ENCODE data around the gene PKLR. TPM values are rescaled to one million over a fixed set of nuclear protein-coding genes. Genes with fewer than 3 reads are reported as not detected.
A peak's percentile ranks its signal among the peaks of the same experiment; 100 is the strongest.

Gene PKLR
- total and polyA plus RNA-seq, 2 of the 8 experiments (the other 6 are each of a cell fraction or from before 2014, with no cell fraction given): 2.3 to 7.5 TPM

DNA sequence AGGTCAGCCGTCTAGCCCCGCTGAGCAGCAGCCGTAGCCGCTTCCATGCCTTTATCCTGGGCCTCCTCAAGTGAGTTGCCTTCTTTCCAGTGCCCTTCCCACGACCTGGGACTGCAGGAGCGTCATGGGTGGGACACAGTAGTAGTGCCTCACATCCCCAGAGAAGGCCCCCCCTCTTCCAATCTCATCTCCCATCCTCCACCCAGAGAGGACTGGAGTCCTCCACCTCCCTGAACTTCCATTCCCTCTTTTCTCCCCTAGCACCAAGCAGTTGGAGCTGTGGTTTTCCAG lies 24.3 kb upstream of the PKLR start:
- Histone ChIP-seq H4K91ac (replicated peaks; ENCODE audit: insufficient read length, low read length) (peak overlapping the region; percentile 30), H3K27me3 (replicated peaks in 1 of 4; ENCODE audit: control insufficient read depth in 3 of 4, extremely low read depth in 1 of 4, insufficient read depth in 3 of 4, low read length in 3 of 4) (peaks cover 0 to 5% (median 3%) of the 10 kb centered on the region in 4 experiments; a peak in 4 of 7 replicates), H4K20me1 (replicated peaks in 1 of 2; ENCODE audit: control insufficient read depth in 1 of 2, insufficient read depth in 2 of 2, low read length in 2 of 2) (peaks cover 7 to 8% of the 10 kb centered on the region in 2 experiments), H3K27ac (ENCODE audit: low read depth, low read length) (no peak overlapping the region), H3K4ac (replicated peaks; ENCODE audit: insufficient read length, low read depth, low read length) (no peak overlapping the region), H3K9me3 (ENCODE audit: insufficient read depth in 2 of 2, low read depth in 1 of 2, low read length in 1 of 2) (no peaks in the 10 kb centered on the region), H3K36me3 (ENCODE audit: control insufficient read depth in 2 of 4, insufficient read depth in 4 of 4, low read length in 3 of 4) (peaks cover 0 to 24% (median 3%) of the 10 kb centered on the region in 4 experiments; a peak in 7 of 8 replicates), H3K56ac (replicated peaks; ENCODE audit: insufficient read length, low read depth, low read length) (no peak overlapping the region), H3K79me1 (ENCODE audit: low read depth, low read length) (peaks cover 4% of the 10 kb centered on the region), H3K4me2 (ENCODE audit: insufficient read depth in 1 of 2, low read depth in 2 of 2, low read length in 2 of 2) (peak overlapping the region; percentile 73 to 97), H3K4me1 (replicated peaks in 1 of 4; ENCODE audit: control insufficient read depth in 3 of 4, insufficient read depth in 4 of 4, low read length in 3 of 4) (peaks cover 4 to 26% (median 12%) of the 10 kb centered on the region in 4 experiments; a peak in 6 of 7 replicates), H2AFZ (ENCODE audit: low read length) (no peak overlapping the region), H3K23me2 (ENCODE audit: low read depth, low read length) (peaks cover 16% of the 10 kb centered on the region; the same call in 1 of the 2 replicates), H2BK20ac (ENCODE audit: low read length) (0 out of 2 replicates have a peak overlapping the region, but pooled peaks have one; percentile 10), H2BK5ac (ENCODE audit: low read depth, low read length) (peak overlapping the region; percentile 66; the same call in 1 of the 2 replicates), H3K9ac (replicated peaks in 1 of 4; ENCODE audit: extremely low read depth in 1 of 4, low read depth in 3 of 4, low read length in 3 of 4) (peak overlapping the region in 3 of 4 experiments; percentile 36 to 54 (median 38); a peak in 5 of 7 replicates), H3K18ac (ENCODE audit: extremely low read depth, low read length) (peak overlapping the region; percentile 41; the same call in 1 of the 2 replicates), H4K5ac (ENCODE audit: insufficient read length, low read depth, low read length) (no peak overlapping the region), H3K14ac (ENCODE audit: insufficient read length) (no peak overlapping the region), H3K23ac (ENCODE audit: insufficient read length) (no peak overlapping the region), H2AK5ac (ENCODE audit: low read depth, low read length) (no peak overlapping the region), H2BK12ac (ENCODE audit: low read depth, low read length) (no peak overlapping the region), H3K79me2 (ENCODE audit: control insufficient read depth in 1 of 2, insufficient read depth in 2 of 2, low read length in 2 of 2) (peaks cover 0 to 4% of the 10 kb centered on the region in 2 experiments; a peak in 1 of 4 replicates), H3K4me3 (ENCODE audit: extremely low read depth in 1 of 4, insufficient read depth in 2 of 4, low read depth in 3 of 4, low read length in 4 of 4) (peak overlapping the region; percentile 82 to 95 (median 90)), H2BK120ac (replicated peaks; ENCODE audit: low read depth, low read length) (no peak overlapping the region), H2BK15ac (ENCODE audit: low read length) (no peak overlapping the region), H4K8ac (ENCODE audit: extremely low read depth, insufficient read depth, low read length) (peak overlapping the region; percentile 89; the same call in 1 of the 2 replicates)
- CTCF ChIA-PET (ENCODE audit: partially characterized antibody): interaction anchor here (0.8 to 15.0 kb wide), 7 partner anchors 9 to 133 kb away, joined by 3 to 227 read pairs (median 7); partner anchors contain the start of gene ENTREP3
- DNase-seq (ENCODE audit: low read depth in 1 of 2, low spot score in 2 of 2) (no peak), FAIRE-seq (no peak)
- POLR2A ChIA-PET (ENCODE audit: partially characterized antibody): interaction anchor here (1.3 to 1.6 kb wide), 2 partner anchors 118 to 125 kb away, joined by 5 to 7 read pairs; partner anchors contain the start of genes MTX1 and THBS3
- 78% methylated on average over 6 of the region's 6 CpGs; no CpG with 5 or more reads in 1 of the 2 experiments for WGBS, 2 experiments (ENCODE audit: extremely low coverage in 1 of 2, insufficient coverage in 1 of 2, insufficient read length in 1 of 2, insufficient replicate concordance in 2 of 2, low coverage in 1 of 2, low lambda C conversion rate in 2 of 2, missing lambda C conversion rate in 1 of 2)
- TF ChIP-seq TBP (IDR thresholded peaks at IDR 0.05; ENCODE audit: low read depth, low read length) (no peak), PHF8 (conservative IDR thresholded peaks at IDR 0.05; ENCODE audit: low read depth, low read length) (no peak), TEAD4 (IDR thresholded peaks at IDR 0.05; ENCODE audit: low read depth, low read length) (no peak), YY1 (IDR thresholded peaks at IDR 0.05; ENCODE audit: low read depth, low read length) (no peak), CHD2 (IDR thresholded peaks at IDR 0.05; ENCODE audit: low read length) (no peak), CTBP2 (IDR thresholded peaks at IDR 0.05; ENCODE audit: borderline replicate concordance, insufficient read depth, insufficient read length, low read length) (no peak), EP300 (IDR thresholded peaks at IDR 0.05; ENCODE audit: borderline replicate concordance in 1 of 2, low read depth in 2 of 2, low read length in 2 of 2) (no peak), BRCA1 (IDR thresholded peaks at IDR 0.05; ENCODE audit: low read depth, low read length) (no peak), KDM1A (IDR thresholded peaks at IDR 0.05; ENCODE audit: borderline replicate concordance, low read length) (no peak), GTF2F1 (IDR thresholded peaks at IDR 0.05; ENCODE audit: borderline replicate concordance, low read depth, low read length) (no peak), TAF1 (IDR thresholded peaks at IDR 0.05; ENCODE audit: low read depth, low read length) (no peak)
- TF ChIP-seq, protein P1, sequence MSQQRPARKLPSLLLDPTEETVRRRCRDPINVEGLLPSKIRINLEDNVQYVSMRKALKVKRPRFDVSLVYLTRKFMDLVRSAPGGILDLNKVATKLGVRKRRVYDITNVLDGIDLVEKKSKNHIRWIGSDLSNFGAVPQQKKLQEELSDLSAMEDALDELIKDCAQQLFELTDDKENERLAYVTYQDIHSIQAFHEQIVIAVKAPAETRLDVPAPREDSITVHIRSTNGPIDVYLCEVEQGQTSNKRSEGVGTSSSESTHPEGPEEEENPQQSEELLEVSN (IDR thresholded peaks at IDR 0.05): no peak

Measured in H1 (cell line).